ENCODE data around the gene SLX1A.
"Not testable (repeated sequence)": the region's sequence is repeated elsewhere in the genome, so short reads cannot be mapped to it uniquely, and the experiment has no call there.

The SLX1A gene

GRCh38 chr16:30173054-30173453 lies 20.6 kb upstream of the SLX1A start:
- Histone ChIP-seq H3K9me3 (ENCODE audit: insufficient read depth, low read depth, low read length) (no peaks in the 10 kb centered on the region), H3F3A (ENCODE audit: low read depth) (no peaks in the 10 kb centered on the region), H2AFZ (ENCODE audit: low read length) (no peak overlapping the region)

GRCh38 chr16:30176876-30177275 lies 16.8 kb upstream of the SLX1A start:
- not testable (repeated sequence) for H3K36me3 ChIP-seq (ENCODE audit: insufficient read depth, low read length); H2AFZ ChIP-seq (ENCODE audit: low read length); H3K9me3 ChIP-seq (ENCODE audit: insufficient read depth, low read depth, low read length); H3K27me3 ChIP-seq (ENCODE audit: insufficient read depth, low read length, poor library complexity, severe bottlenecking); H3K79me2 ChIP-seq (ENCODE audit: insufficient read depth, low read length); H3K9me2 ChIP-seq (replicated peaks; ENCODE audit: low read depth, low read length); H3K4me2 ChIP-seq (ENCODE audit: low read depth, low read length, poor library complexity, severe bottlenecking); H3K4me1 ChIP-seq (ENCODE audit: insufficient read depth, low read length, poor library complexity, severe bottlenecking); H3F3A ChIP-seq (ENCODE audit: low read depth); H3K9ac ChIP-seq (ENCODE audit: low read depth, low read length, poor library complexity, severe bottlenecking); H4K20me1 ChIP-seq (ENCODE audit: insufficient read depth, low read length, poor library complexity, severe bottlenecking); H3K4me3 ChIP-seq (ENCODE audit: low read length, poor library complexity, severe bottlenecking)

More at GRCh38 chr16:30173054-30173453, 20.6 kb upstream of the SLX1A start:
- Histone ChIP-seq H3K4me1 (ENCODE audit: insufficient read depth, low read length, poor library complexity, severe bottlenecking) (no peaks in the 10 kb centered on the region), H3K36me3 (ENCODE audit: insufficient read depth, low read length) (no peaks in the 10 kb centered on the region), H3K4me3 (ENCODE audit: low read length, poor library complexity, severe bottlenecking) (no peak overlapping the region), H3K4me2 (ENCODE audit: low read depth, low read length, poor library complexity, severe bottlenecking) (no peak overlapping the region), H3K9me2 (replicated peaks; ENCODE audit: low read depth, low read length) (no peaks in the 10 kb centered on the region), H3K79me2 (ENCODE audit: insufficient read depth, low read length) (no peaks in the 10 kb centered on the region), H4K20me1 (ENCODE audit: insufficient read depth, low read length, poor library complexity, severe bottlenecking) (no peaks in the 10 kb centered on the region), H3K27me3 (ENCODE audit: insufficient read depth, low read length, poor library complexity, severe bottlenecking) (no peaks in the 10 kb centered on the region), H3K9ac (ENCODE audit: low read depth, low read length, poor library complexity, severe bottlenecking) (no peak overlapping the region)
- no peak for TF ChIP-seq CTCF (conservative IDR thresholded peaks at IDR 0.05; ENCODE audit: low read length)
- TF ChIP-seq EZH2phosphoT487 (IDR thresholded peaks at IDR 0.05; ENCODE audit: borderline replicate concordance), result no peak

GRCh38 chr16:30179195-30179594 lies 14.5 kb upstream of the SLX1A start:
- H2AFZ ChIP-seq (ENCODE audit: low read length), result no peak overlapping the region
- no peaks in the 10 kb centered on the region for H3K9me3 ChIP-seq (ENCODE audit: insufficient read depth, low read depth, low read length)
- TF ChIP-seq CTCF (conservative IDR thresholded peaks at IDR 0.05; ENCODE audit: low read length), result no peak
- no peak for TF ChIP-seq EZH2phosphoT487 (IDR thresholded peaks at IDR 0.05; ENCODE audit: borderline replicate concordance)

GRCh38 chr16:30179931-30180330 lies 13.7 kb upstream of the SLX1A start:
- H3K9me2 ChIP-seq (replicated peaks; ENCODE audit: low read depth, low read length), result no peaks in the 10 kb centered on the region
- H4K20me1 ChIP-seq (ENCODE audit: insufficient read depth, low read length, poor library complexity, severe bottlenecking), result peaks cover 6% of the 10 kb centered on the region
- H3K36me3 ChIP-seq (ENCODE audit: insufficient read depth, low read length), result no peaks in the 10 kb centered on the region
- no peaks in the 10 kb centered on the region for H3K27me3 ChIP-seq (ENCODE audit: insufficient read depth, low read length, poor library complexity, severe bottlenecking)
- peaks cover 22% of the 10 kb centered on the region for H3K79me2 ChIP-seq (ENCODE audit: insufficient read depth, low read length)
- H3K9me3 ChIP-seq (ENCODE audit: insufficient read depth, low read depth, low read length), result no peaks in the 10 kb centered on the region
- H3K4me3 ChIP-seq (ENCODE audit: low read length, poor library complexity, severe bottlenecking), result no peak overlapping the region
- peaks cover 10% of the 10 kb centered on the region for H3K4me1 ChIP-seq (ENCODE audit: insufficient read depth, low read length, poor library complexity, severe bottlenecking)
- H3K9ac ChIP-seq (ENCODE audit: low read depth, low read length, poor library complexity, severe bottlenecking), result no peak overlapping the region
- H3F3A ChIP-seq (ENCODE audit: low read depth), result 0 out of 2 replicates have a peak, but pooled peaks cover under 1% of the 10 kb centered on the region
- H2AFZ ChIP-seq (ENCODE audit: low read length), result no peak overlapping the region
- no peak for TF ChIP-seq CTCF (conservative IDR thresholded peaks at IDR 0.05; ENCODE audit: low read length)
- TF ChIP-seq EZH2phosphoT487 (IDR thresholded peaks at IDR 0.05; ENCODE audit: borderline replicate concordance), result no peak
- no peak overlapping the region for H3K4me2 ChIP-seq (ENCODE audit: low read depth, low read length, poor library complexity, severe bottlenecking)

More at GRCh38 chr16:30179195-30179594, 14.5 kb upstream of the SLX1A start:
- peaks cover 5% of the 10 kb centered on the region for H3K4me1 ChIP-seq (ENCODE audit: insufficient read depth, low read length, poor library complexity, severe bottlenecking)
- H3K79me2 ChIP-seq (ENCODE audit: insufficient read depth, low read length), result peaks cover 14% of the 10 kb centered on the region
- no peaks in the 10 kb centered on the region for H4K20me1 ChIP-seq (ENCODE audit: insufficient read depth, low read length, poor library complexity, severe bottlenecking)
- H3K27me3 ChIP-seq (ENCODE audit: insufficient read depth, low read length, poor library complexity, severe bottlenecking), result no peaks in the 10 kb centered on the region
- no peaks in the 10 kb centered on the region for H3K9me2 ChIP-seq (replicated peaks; ENCODE audit: low read depth, low read length)
- no peaks in the 10 kb centered on the region for H3K36me3 ChIP-seq (ENCODE audit: insufficient read depth, low read length)
- no peak overlapping the region for H3K4me2 ChIP-seq (ENCODE audit: low read depth, low read length, poor library complexity, severe bottlenecking)
- no peak overlapping the region for H3K9ac ChIP-seq (ENCODE audit: low read depth, low read length, poor library complexity, severe bottlenecking)
- H3K4me3 ChIP-seq (ENCODE audit: low read length, poor library complexity, severe bottlenecking), result no peak overlapping the region
- no peaks in the 10 kb centered on the region for H3F3A ChIP-seq (ENCODE audit: low read depth)

All from Loucy (cell line).